GM19397 (cell line): Measurements from ENCODE around the gene YPEL2.

Experiments used
- ATAC-seq: cut with Tn5 transposase; IDR thresholded peaks from one replicate; pipeline ENCODE4 v1.9.1; 2021; ENCODE audit warnings: mild to moderate bottlenecking, moderate library complexity; ENCODE audit not compliant: unreplicated experiment

The YPEL2 gene

DNA sequence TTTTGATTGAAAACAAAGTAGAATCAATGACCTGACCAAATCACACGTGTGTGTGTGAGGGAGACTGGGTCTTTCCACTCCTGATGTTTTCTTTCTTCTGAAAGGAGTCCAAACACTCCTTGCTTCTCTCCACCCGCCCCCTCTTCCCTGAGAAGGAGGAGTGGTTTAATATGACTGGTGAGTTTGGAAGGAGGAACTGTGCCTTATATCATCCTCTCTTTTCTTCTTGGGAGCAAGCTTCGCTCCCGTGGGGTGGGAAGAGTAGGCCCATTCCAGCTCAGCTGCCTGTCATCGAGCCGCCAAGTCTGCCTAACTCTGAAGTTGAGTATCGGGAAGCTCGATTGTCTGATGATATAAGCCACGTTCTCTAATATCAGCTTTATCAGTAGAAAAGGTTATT lies 96.5 kb downstream of the YPEL2 start:
- no peak for ATAC-seq

DNA sequence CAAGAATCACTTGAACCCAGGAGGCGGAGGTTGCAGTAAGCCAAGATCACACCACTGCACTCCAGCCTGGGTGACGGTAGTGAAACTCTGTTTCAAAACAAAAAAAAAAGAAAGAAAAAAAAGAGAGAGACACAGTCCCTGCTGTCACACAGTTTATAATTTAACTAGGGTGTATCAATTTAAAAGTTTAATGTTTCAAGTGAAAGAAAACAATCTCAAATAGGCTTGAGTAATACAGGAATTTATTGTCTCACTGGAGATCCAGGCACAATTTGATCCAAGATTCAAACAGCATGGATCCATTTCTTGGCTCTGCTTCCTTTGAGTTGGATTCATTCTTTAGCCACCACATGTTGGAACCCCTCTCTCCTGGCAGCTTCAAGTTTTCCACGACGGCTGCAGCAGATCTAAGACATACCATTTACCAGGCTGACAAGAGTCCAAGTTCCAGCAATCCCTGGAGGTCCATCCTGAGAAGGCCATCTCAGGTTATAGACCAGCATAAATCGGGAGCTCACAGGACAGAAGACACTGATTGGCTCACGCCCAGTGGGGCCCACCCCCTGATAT lies 97.5 kb downstream of the YPEL2 start:
- no peak for ATAC-seq

DNA sequence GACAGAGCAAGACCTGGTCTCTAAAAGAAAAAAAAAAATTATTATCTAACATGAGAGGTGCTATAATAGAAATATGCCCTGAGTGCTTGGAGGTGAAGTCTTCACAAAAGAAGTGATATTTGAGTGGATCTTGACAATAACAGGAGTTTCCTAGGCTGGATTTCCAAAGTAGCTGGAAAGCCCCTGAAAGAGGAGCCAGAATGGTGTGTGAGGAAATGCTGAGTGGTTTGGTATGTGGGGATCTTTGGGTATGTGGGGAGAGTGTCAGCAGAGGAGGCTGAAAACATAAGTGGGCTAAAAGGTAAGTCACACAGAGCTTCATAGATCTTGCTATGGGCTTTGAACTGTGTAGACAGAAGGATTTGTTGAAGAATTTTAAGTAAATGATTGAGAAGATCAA lies 100.1 kb downstream of the YPEL2 start:
- no peak for ATAC-seq

DNA sequence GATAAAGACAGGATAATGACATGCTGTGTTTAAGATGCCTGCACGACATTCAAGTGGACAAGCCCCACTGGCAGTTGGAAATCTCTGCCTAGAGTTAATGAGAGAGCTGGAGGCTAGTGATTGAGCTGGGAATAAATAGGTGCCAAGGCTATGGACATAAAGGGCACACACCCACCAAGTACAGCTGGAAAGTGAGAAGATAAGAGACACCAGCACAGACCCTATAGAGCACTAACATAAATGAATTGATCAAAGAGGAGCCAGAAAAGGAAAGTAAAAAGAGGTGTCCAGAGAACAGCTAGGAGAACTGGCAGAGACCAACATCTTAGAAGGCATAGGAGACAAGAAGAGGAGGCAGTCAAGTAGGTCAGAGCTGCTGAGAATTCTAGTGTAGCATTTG lies 101.2 kb downstream of the YPEL2 start:
- ATAC-seq = no peak

DNA sequence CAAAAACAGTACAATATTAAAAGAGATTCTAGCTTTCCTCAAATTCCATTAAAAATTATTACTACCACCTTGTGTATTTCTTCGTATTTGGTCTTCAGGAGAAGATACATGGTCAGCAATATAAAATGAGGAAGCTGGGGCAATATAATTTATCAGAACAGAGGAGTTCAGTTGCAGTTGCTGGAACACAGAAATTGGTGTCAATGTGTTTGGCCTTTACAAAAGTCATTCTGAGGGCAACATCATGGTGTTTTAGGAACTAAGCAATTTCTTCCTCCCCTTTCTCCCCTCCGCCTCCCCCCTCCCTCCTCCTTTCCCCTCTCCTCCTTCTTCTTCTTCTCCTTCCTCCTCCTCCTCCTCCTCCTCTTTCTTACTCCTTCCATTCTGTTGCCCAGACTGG lies 102.1 kb downstream of the YPEL2 start:
- ATAC-seq = no peak

DNA sequence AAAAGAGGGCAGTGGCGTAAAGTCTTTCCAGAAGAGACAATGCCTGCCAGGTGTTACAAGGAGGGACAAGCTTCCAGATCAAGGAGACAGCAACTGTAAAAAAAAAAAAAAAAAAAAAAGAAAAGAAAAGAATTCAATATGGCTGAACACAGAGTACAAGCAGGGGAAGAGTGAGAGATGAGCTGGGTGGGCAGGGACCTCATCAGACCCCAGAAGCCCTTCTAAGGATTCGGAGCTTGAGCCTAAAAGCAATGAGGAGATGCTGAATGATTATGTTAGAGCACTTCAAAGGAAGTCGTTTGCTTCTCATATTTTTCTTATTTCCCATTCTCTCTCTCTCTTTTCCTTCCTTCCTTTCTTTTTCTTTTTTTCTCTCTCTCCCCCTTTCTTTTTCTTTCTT lies 103.0 kb downstream of the YPEL2 start:
- no peak for ATAC-seq

DNA sequence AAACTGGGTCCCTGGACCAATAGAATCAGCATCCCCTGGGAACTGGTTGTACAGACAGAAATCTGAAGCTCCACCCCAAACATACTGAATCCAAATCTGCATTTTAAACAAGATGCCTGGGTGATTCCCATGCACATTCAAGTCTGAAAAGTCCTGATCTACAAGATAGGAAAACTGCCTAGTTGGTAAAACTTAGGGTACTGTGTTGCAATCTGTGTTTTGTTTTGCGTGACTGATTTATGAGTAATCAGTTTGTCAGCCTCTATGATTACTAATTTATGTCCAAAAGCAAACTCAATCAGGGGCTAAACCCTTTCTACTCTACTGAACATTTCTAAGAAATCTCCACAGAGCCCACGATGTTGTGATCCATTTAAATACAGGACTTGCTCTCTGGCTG lies 103.8 kb downstream of the YPEL2 start:
- no peak for ATAC-seq

DNA sequence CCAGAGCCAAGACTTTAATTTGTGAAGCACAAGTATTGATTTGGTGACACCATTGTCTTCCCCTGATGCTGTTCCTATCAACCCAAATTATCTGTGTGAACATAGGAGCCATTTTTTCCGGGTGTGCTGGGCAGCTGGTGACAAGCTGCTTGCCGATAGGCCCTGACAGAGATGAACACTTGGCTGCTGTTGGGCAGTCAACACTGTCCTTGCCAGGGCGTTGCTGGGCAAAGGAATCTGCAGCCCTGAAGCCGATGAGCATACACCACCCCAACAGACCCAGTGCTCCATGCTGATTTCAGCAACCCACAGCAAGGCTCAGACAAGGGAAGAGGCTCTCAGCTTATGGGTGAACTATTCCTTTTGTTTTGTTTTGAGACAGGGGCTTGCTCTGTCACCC lies 105.4 kb downstream of the YPEL2 start:
- ATAC-seq = no peak

DNA sequence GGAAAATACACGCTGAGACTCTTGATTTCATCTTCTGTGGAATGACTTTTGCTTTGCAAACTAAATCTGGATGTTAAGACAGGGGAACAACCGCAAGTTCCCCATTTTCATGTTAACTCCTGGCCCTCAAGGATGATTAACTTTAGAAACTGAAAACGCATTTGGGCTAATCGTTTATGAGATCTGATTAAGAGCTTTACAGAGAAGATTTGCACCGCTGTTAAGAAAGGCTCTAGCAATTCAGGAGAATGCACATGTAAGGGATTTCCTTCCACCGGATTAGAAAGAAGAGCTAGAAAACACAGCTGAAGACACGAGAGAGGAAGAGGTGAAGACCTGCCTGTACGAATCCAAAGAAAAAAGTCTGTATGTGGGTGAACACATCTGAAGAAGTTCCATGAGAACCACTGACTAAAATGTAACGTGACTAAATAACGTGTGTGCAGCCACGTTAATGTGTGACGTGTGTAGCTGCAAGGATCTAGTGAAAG lies 106.4 kb downstream of the YPEL2 start:
- no peak for ATAC-seq

DNA sequence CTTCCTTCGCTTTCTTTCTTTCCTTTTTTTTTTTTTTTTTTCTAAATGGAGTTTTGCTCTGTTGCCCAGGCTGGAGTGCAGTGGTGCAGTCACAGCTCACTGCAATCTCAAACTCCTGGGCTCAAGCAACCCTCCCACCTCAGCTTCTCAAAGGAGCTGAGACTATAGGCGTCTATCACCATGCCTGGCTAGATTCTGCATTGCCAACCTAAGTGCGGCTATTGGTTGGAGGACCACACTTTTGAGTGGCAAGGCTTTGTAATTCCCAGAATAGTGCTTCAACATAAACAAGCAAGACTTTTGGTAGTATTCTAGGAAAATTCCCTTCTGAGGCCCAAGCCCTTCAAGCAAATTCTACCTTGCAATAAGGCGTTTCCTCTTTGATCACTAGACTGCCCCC lies 107.8 kb downstream of the YPEL2 start:
- ATAC-seq = no peak

DNA sequence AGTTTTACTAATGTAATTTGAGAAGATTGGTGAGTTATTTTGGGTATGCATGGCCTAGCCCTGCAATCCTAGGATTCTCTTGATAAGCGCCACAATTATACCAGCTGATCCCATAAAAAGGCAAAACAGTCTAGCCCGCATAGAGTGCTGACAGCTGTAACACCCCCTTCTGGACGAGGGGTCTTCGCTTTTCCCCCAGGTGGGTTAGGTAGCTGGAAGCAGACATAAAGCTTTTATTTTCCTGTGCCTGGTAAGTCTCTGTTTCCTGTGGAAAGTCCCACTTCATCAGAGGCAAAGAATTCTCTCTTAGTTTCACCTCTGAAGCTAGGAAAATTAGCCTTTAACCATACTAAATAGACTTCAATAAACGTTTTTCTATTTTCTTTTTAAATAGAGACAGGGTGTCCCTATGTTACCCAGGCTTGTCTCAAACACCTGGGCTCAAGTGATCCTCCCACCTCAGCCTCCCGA lies 108.3 kb downstream of the YPEL2 start:
- no peak for ATAC-seq

DNA sequence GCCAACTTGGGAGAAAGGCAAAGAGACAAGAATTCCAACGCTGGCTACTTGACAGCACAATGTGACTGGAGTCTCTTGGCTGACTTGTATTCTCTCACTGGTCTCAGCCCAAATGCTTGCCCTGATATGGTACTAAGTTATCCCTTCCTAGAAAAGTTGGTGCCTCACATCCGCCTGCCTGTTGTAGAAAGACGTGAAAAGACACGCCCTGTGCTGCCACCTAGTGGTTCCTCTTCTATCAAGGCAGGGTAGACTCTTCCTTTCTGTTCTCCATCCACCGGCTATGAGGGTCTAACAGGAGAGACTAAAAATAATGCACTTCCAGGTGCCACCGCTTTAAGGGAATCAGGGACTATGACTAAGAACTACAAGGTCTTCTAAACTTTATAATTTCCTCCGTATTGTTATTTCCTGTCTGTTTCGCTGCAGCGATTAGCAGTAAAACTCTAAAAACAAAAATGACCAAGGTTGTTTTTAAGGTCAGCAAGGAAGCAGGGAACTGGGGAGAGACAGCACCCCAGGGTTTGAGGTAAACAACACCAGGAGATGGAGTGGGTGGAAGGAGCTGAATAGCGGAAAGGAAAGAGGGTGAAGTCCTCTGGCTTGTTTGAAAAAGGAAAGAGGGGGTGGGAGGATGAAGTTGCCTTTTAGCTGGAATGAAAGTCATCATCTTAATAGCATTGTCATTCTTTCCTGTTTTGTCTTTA lies 109.5 kb downstream of the YPEL2 start:
- ATAC-seq = peak; percentile 64

DNA sequence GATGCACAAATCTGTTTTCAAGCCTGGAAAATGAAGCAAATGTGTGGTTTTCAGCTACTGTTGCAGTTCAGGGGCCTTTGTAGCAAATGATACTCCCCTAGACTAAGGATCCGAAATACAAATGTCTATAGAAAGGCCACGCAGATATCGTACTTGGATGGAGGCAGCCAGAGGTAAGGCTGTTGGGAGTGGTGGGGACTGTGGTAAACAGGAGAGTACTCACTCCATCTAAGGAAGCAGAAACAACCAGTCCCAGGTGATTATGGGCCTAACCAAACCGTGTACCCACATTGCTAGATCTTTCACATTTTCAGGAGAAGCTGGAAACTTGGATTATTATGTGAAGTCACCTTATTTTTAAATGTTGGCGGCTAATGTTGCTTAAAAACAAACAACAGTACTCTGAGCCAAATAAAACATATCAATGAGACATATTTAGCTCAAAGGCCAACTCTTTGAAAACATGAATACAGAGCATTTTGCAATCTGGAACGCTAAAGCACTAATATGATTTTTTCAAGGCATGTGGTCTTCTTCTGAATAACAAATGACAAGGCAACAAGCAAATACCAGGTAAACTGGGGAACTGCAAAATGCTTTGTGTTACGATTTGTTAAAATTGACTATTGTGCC lies 110.1 kb downstream of the YPEL2 start:
- no peak for ATAC-seq

DNA sequence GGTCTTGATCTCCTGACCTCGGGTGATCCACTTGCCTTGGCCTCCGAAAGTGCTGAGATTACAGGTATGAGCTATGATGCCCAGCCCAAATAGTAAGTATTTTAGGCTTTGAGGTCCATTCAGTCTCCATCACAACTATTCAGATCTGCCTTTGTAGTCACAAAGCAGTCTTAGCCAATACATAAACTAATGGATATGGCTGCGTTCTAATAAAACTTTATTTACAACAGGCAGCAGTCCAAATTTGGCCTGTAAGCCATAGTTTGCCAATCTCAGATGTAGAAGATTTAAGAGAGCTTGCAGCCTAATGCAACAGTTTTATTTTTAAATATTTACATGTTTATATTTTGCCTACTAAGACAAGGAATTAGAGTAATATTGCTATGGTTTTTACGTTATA lies 111.7 kb downstream of the YPEL2 start:
- no peak for ATAC-seq
